Choroid plexus epithelial cell (primary cell): ENCODE measurements around the gene STARD5.

Experiments
- DNase-seq: peaks from one replicate; pipeline ENCODE4 v3.0.0-alpha.2; 2010; ENCODE audit warnings: low read depth
- H3K4me3 ChIP-seq: 2 replicates; pipeline ENCODE4 v1.5.1; 2011; ENCODE audit warnings: low read depth, mild to moderate bottlenecking, control low read depth, low read length, moderate library complexity
- TF ChIP-seq, protein P1 (sequence below): conservative IDR thresholded peaks from 2 replicates; pipeline ENCODE4 v1.5.1; 2011; ENCODE audit warnings: low read depth, mild to moderate bottlenecking, control low read depth, inconsistent platforms, low read length, moderate library complexity

The STARD5 gene

DNA sequence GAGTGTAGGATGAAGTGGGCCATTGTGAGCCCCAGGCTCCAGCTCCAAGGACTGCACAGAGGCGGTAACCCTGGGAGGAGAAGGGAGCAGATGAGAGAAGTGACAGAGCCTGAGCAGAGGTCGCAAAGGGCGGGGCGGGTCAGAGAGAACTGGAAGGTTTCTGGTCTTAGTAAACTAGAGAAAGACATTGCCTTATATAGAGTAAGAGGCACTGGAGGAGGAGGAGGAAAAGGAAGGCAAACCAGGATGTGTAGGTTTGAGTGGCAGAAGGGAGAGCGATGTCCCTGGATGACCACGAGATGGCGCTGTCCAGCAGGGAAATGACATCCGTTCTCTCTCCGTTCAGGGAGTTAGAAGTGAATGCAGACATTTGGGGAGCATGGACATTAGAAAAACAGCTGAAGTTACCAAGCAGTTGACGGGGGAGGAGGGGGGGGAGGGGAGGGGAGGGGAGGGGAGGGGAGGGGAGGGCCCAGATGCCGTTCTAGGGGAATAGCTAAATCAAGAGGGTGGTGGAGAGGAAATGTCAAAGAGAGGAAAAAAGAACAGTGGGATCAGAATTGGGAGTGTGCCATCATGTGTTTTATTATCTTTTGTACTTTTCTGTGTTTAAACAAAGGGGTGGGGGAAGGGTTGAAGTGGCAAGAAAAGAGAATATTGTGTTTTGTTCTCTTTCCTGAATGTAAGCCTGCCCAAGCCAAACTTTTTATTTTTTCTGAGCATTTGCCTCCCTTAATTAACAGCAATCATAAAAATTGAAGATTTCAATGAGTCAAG, 48.8 kb downstream of the STARD5 start:
- no peak overlapping the region for H3K4me3 ChIP-seq
- TF ChIP-seq, protein P1, sequence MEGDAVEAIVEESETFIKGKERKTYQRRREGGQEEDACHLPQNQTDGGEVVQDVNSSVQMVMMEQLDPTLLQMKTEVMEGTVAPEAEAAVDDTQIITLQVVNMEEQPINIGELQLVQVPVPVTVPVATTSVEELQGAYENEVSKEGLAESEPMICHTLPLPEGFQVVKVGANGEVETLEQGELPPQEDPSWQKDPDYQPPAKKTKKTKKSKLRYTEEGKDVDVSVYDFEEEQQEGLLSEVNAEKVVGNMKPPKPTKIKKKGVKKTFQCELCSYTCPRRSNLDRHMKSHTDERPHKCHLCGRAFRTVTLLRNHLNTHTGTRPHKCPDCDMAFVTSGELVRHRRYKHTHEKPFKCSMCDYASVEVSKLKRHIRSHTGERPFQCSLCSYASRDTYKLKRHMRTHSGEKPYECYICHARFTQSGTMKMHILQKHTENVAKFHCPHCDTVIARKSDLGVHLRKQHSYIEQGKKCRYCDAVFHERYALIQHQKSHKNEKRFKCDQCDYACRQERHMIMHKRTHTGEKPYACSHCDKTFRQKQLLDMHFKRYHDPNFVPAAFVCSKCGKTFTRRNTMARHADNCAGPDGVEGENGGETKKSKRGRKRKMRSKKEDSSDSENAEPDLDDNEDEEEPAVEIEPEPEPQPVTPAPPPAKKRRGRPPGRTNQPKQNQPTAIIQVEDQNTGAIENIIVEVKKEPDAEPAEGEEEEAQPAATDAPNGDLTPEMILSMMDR, result peak; percentile 96
- peak; percentile 92 for DNase-seq

DNA sequence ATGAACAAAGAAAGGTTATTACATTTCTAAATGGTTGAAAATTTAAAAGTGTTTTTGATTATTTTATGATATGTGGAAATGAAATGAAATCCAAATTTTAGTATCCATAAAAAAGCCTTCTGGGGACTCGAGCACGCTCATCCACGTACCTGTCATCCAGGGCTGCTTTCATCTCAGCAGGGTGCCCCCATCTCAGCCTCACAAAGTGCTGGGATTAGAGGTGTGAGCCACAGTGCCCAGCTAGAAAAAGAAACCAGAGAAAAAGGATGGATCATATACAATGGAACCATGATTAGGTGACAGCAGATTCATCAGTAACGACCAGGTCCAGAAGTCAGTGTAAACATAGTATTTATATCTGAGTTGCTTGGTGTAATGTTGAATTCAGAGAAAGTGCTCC, 49.7 kb downstream of the STARD5 start:
- TF ChIP-seq, protein P1, result no peak
- DNase-seq, result no peak

DNA sequence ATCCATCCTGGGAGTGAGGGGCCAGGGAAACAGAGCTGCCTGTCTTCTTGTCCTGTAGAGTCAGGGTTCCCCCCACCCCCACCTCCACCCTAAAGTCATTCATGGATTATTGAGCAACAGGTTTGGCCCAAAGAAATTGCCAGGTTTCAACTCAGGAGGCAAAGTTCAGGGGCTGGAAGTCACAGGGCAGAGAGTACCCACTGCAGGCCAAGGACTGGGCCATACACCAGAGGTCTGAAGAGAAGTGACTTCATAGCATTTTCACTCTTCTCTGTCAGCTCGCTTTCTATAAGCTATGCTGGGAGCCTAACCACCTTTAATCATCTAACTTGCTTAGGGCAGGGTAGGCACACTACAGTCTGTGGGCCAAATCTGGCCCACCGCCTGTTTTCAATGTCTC, 50.1 kb downstream of the STARD5 start:
- no peak overlapping the region for H3K4me3 ChIP-seq
- no peak for DNase-seq
- TF ChIP-seq, protein P1, result no peak

More for the DNA sequence above, 49.7 kb downstream of the STARD5 start:
- no peak overlapping the region for H3K4me3 ChIP-seq

DNA sequence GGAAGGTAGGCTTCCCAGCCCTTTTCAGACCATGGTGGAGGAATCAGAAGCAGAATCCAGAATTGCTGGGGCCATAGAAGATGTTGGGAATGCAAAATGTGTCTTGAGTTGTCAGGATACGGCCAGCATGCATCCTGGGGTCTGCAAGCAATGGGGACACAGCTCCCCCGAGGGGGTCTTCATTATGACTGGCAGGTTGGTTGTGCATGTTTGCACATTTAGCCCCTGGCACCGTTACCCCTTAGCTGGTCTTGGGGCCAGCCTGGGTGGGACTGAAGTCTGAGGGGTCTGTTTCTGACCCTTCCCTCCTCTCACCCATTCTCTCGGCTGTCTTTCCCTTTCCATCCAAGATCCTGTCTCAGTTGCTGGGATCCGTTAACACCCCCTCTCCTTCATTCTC, 50.7 kb downstream of the STARD5 start:
- DNase-seq, result no peak
- TF ChIP-seq, protein P1, result no peak
- no peak overlapping the region for H3K4me3 ChIP-seq

DNA sequence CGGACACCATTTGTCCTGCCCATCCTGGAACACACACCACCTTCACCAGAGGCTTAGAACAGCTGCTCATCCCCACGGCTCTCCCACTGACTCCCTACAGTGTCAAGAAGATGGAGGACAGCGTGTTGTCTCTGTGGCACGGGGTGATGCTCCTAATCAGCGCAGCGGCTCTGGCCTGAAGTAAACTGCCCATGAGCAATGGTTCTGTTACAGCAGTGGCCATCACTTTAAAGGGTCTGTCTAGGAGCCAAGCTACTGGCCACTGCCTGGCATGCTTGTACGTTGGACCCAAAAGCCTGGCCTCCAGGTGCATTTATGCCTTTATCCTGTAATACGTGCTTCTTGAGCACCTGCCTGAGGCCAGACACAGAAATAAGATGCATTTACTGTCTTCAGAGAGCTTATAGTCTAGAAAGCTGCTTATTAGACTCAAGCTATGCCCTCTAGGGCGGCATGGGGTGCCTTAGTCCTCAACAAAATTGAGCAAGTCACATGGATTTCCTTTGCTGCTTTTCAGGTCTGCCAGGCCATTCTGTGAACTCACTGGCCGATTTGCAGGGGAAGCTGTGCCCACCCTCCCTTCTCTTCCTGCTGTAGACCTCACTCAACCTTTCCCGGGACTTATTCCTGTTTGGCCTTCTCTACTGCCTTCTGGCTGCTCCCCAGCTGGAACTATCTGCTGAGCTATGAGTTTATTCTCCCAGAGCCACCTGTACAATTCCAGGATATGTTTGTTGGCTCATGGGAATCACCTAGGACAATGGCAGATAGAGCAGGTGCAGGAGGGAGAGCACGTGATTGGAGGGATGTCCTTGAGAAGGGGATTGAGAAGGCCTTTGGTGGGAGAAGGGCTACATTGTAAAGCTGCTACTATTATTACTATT, 51.9 kb downstream of the STARD5 start:
- DNase-seq, result no peak
- H3K4me3 ChIP-seq, result no peak overlapping the region
- TF ChIP-seq, protein P1, result no peak

DNA sequence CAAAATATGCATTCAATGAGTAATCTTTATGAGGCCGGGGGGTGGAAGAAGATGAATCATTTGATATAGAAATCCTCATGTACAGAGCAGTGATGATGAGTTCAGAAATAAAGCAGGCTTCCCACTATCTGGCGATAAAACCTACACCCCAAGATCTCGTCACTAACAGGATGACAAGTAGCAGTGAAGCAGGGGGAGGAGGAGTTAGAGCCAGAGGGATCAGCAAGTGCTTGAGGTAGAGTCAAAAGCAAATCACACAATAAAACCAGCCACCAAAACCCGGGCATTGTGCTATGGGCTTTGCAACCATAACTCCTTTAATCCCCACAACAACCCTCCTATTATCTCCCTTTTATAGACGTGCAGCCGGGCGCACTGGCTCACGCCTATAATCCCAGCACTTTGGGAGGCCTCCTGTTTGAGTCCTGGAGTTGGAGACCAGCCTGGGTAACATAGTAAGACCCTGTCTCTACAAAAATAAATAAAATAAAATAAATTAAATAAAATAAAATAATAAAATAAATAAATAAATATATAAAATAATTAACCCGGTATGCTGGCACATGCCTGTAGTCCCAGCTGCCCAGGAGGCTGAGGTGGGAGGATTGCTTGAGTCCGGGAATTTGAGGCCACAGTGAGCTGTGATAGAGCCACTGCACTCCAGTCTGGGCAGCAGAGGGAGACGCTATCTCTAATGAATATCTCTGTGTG, 53.0 kb downstream of the STARD5 start:
- H3K4me3 ChIP-seq, result no peak overlapping the region
- TF ChIP-seq, protein P1, result no peak
- DNase-seq, result no peak
